HL-60 (cell line): ENCODE measurements around the gene MYO10.

Experiments used
- DNase-seq, 2 experiments: peaks; one replicate each; pipeline ENCODE4 v3.0.0-alpha.2; 2010 to 2020; ENCODE audit warnings: low read depth in 1 of 2, low spot score in 1 of 2
- H3K27ac ChIP-seq: fragments of 250-450 bp; sonication (Bioruptor Pico); replicated peaks from 2 replicates; pipeline ENCODE4 v1.5.1; 2020; ENCODE audit warnings: mild to moderate bottlenecking, moderate library complexity
- H3K27me3 ChIP-seq: fragments of 250-450 bp; sonication (Bioruptor Pico); 2 replicates; pipeline ENCODE4 v1.5.1; 2021; ENCODE audit warnings: mild to moderate bottlenecking, moderate library complexity; ENCODE audit not compliant: insufficient read depth, poor library complexity, severe bottlenecking
- H3K4me3 ChIP-seq: replicated peaks from 2 replicates; pipeline ENCODE4 v1.5.1; 2011; ENCODE audit warnings: mild to moderate bottlenecking, control low read depth, low read length; ENCODE audit not compliant: insufficient read depth
- GABPA ChIP-seq: IDR thresholded peaks from 2 replicates; pipeline ENCODE4 v1.6.1; 2012; ENCODE audit warnings: low read depth
- POLR2AphosphoS5 ChIP-seq: IDR thresholded peaks from 2 replicates; pipeline ENCODE4 v1.6.1; 2012; ENCODE audit warnings: low read depth
- REST ChIP-seq: IDR thresholded peaks from 2 replicates; pipeline ENCODE4 v1.6.1; 2012; ENCODE audit warnings: low read depth; ENCODE audit not compliant: insufficient replicate concordance
- SPI1 ChIP-seq: IDR thresholded peaks from 2 replicates; pipeline ENCODE4 v1.6.1; 2012; ENCODE audit warnings: low read depth, mild to moderate bottlenecking, borderline replicate concordance
- TF ChIP-seq, protein P1 (sequence below): IDR thresholded peaks from one replicate; pipeline ENCODE4 v1.5.1; 2011; ENCODE audit warnings: low read length, control low read depth, inconsistent platforms; ENCODE audit not compliant: insufficient read depth

Gene MYO10

GRCh38 chr5:16853518-16853917 lies 82.6 kb downstream of the MYO10 start:
- H3K27ac ChIP-seq = no peak overlapping the region
- no peak for DNase-seq

GRCh38 chr5:16852251-16853005 lies 83.7 kb downstream of the MYO10 start:
- no peaks in the 10 kb centered on the region for H3K27me3 ChIP-seq
- H3K27ac ChIP-seq = no peak overlapping the region
- TF ChIP-seq, protein P1, sequence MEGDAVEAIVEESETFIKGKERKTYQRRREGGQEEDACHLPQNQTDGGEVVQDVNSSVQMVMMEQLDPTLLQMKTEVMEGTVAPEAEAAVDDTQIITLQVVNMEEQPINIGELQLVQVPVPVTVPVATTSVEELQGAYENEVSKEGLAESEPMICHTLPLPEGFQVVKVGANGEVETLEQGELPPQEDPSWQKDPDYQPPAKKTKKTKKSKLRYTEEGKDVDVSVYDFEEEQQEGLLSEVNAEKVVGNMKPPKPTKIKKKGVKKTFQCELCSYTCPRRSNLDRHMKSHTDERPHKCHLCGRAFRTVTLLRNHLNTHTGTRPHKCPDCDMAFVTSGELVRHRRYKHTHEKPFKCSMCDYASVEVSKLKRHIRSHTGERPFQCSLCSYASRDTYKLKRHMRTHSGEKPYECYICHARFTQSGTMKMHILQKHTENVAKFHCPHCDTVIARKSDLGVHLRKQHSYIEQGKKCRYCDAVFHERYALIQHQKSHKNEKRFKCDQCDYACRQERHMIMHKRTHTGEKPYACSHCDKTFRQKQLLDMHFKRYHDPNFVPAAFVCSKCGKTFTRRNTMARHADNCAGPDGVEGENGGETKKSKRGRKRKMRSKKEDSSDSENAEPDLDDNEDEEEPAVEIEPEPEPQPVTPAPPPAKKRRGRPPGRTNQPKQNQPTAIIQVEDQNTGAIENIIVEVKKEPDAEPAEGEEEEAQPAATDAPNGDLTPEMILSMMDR = no peak
- TF ChIP-seq SPI1 (no peak), POLR2AphosphoS5 (no peak), GABPA (no peak), REST (no peak)
- DNase-seq = no peak
- no peak overlapping the region for H3K4me3 ChIP-seq

More at GRCh38 chr5:16853518-16853917, 82.6 kb downstream of the MYO10 start:
- no peak overlapping the region for H3K4me3 ChIP-seq
- no peaks in the 10 kb centered on the region for H3K27me3 ChIP-seq
- TF ChIP-seq REST = no peak
- TF ChIP-seq, protein P1 = no peak
- TF ChIP-seq POLR2AphosphoS5 = no peak
- TF ChIP-seq SPI1 = no peak
- no peak for TF ChIP-seq GABPA

GRCh38 chr5:16849775-16850174 lies 86.3 kb downstream of the MYO10 start:
- H3K27me3 ChIP-seq = no peaks in the 10 kb centered on the region
- no peak for DNase-seq
- TF ChIP-seq, protein P1 = no peak
- TF ChIP-seq SPI1 (no peak), POLR2AphosphoS5 (no peak), GABPA (no peak), REST (no peak)
- H3K4me3 ChIP-seq = no peak overlapping the region
- no peak overlapping the region for H3K27ac ChIP-seq
